ENCODE data around the gene ESR2. TPM values are rescaled to one million over a fixed set of nuclear protein-coding genes. Genes with fewer than 3 reads are reported as not detected.

Gene ESR2
- total RNA-seq, 4 donors from 2014 or later, result 1.4 to 1.6 (median 1.5) TPM

DNA sequence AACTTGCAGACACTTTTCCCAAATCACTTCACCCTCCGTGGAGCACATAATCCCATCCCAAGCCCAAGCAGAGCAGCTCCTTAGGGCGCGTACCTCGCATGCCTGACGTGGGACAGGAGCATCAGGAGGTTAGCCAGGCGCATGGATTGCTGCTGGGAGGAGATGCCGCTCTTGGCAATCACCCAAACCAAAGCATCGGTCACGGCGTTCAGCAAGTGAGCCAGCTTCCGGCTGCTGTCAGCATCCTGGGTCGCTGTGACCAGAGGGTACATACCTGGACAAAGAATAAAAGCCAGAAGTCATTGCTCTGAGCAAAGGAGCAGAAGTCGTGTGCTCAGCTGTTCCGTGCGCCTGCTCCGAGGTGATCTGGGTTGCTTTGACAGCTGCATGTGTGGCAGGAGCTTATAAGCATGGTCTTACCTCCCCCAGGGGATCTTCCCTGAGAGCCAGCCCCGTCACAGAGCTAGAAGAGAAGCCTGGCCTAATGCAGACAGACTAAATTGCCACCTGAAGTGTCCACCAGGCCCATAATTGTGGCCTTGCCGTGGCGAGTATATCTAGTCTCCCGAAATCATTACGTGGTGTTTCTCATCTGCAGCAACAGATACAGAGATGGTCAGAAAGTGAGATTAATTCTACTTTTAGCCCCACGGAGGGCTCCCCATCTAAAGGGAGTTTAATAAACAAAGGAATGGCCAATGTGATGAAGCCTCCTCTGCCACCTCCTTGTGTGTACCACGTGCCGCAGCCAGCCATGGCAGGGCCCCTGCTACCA lies 59.1 kb downstream of the ESR2 start:
- ATAC-seq (ENCODE audit: low FRiP score), result no peak
- DNase-seq (ENCODE audit: low spot score), result no peak
- TF ChIP-seq, protein P1, sequence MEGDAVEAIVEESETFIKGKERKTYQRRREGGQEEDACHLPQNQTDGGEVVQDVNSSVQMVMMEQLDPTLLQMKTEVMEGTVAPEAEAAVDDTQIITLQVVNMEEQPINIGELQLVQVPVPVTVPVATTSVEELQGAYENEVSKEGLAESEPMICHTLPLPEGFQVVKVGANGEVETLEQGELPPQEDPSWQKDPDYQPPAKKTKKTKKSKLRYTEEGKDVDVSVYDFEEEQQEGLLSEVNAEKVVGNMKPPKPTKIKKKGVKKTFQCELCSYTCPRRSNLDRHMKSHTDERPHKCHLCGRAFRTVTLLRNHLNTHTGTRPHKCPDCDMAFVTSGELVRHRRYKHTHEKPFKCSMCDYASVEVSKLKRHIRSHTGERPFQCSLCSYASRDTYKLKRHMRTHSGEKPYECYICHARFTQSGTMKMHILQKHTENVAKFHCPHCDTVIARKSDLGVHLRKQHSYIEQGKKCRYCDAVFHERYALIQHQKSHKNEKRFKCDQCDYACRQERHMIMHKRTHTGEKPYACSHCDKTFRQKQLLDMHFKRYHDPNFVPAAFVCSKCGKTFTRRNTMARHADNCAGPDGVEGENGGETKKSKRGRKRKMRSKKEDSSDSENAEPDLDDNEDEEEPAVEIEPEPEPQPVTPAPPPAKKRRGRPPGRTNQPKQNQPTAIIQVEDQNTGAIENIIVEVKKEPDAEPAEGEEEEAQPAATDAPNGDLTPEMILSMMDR (IDR thresholded peaks at IDR 0.05), result no peak

DNA sequence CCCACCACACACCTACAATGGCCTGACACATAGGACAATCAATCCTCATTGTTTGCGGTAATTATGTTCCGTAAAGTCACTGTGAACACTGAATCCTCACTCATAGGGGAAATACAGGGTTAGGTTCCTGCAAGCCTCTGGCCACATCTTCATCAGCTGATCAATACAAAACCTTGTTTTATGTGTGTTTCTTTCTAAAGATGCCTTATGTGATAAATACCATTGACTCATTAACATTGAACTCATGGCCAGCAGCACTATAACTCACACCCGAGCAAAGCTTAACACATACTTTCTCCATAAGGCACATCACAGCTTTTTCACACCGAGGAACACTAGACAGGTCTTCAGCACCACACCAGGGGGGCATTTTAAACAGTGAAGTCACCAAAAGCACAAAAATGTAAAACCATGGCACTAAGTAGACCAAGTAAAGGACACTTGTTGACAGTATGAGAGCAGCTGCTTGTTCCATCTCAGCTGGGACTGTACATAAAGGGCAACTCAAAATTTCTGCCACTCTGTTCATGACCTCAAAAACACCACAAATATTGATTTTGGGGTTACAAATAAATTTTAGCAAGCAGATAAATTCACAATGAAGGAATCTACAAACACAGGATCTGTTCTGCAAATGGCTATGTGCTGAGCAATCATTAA lies 60.5 kb downstream of the ESR2 start:
- TF ChIP-seq, protein P1 (IDR thresholded peaks at IDR 0.05), result no peak
- DNase-seq (ENCODE audit: low spot score) (no peak), ATAC-seq (ENCODE audit: low FRiP score) (no peak)

DNA sequence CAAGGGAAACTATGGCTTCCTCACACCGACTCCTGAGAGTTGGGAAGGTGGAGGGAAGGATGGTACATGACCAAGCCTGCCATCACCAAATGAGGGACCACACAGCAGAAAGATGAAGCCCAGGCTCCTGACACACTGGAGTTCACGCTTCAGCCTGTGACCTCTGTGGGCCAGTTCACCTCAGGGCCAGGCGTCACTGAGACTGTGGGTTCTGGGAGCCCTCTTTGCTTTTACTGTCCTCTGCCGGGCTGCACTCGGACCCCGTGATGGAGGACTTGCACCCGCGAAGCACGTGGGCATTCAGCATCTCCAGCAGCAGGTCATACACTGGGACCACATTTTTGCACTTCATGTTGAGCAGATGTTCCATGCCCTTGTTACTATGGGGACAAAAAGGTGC lies 61.2 kb downstream of the ESR2 start:
- no peak for DNase-seq (ENCODE audit: low spot score)
- no peak for ATAC-seq (ENCODE audit: low FRiP score)
- TF ChIP-seq, protein P1 (IDR thresholded peaks at IDR 0.05), result no peak

DNA sequence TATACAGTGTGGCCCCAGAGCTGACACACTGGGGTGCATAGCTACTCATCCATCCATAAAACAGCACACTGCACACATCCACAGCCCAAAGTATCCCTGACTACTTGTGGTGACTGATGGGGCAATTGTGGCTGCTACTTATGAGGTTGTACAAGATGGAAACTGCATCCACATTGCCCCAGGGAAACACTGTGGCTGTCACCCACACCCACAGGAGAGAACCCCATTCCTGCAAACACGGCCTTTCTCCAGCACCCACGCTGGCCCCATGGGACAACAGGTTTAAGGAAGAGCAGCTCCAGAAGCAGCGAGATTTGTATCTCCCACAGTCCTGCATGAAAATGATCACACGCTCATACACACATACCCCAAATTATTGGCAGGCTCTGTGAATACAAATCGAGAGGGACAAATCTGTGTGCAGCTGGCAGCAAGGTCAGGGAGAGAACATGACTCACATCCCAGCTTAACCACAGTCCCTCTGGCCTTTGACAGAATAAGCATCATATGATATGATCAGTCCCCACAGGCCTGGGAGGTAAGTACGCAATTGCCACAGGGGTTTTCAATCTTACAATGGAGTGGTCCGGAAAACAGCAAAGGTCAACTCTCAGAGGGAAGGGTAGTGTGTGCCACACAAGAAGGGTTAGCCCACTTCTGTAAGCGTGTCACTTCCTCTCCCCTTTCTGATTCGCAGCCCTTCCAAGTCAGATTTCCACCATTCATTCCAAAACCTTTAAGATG lies 61.9 kb downstream of the ESR2 start:
- TF ChIP-seq, protein P1 (IDR thresholded peaks at IDR 0.05), result no peak
- no peak for DNase-seq (ENCODE audit: low spot score)

DNA sequence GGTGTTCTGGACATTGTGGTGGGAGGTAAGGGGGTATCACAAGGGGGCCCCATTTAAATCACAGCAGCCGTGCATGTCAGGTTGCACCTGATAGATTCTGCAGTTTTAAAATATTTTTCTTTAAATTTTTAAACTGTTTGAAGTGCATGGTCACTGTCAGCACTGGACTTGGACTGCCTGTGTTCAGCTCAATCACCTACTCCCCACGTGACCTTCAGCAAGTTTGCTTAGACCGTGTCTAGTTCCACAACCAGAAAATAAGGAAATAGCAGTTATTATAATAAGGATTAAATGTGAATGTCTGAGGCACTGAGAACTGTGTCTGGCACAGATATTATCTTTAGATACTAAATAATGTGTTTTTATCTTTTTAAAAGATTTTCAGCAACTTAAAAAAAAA lies 64.7 kb downstream of the ESR2 start:
- TF ChIP-seq, protein P1 (IDR thresholded peaks at IDR 0.05), result no peak
- ATAC-seq (ENCODE audit: low FRiP score), result no peak
- DNase-seq (ENCODE audit: low spot score), result no peak

More for the DNA sequence above, 61.9 kb downstream of the ESR2 start:
- no peak for ATAC-seq (ENCODE audit: low FRiP score)

DNA sequence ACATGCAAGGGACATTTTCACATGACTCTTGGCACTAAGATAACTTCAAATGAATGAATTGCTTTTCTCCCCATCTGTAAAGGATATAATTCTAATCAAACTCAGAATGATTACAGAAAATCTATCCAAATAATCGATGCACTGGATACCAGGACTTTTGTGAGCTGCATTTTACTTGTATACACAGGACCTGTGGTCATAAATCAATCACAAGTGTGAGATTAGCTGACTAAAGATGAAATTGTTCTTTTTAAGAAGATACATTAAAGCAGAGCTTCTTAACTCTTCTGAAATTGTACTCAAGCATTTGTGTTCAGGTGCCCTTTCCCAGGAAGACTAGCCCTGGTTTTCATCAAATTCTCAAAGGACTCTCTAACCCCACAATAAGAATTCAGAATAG lies 66.3 kb downstream of the ESR2 start:
- DNase-seq (ENCODE audit: low spot score) (no peak), ATAC-seq (ENCODE audit: low FRiP score) (no peak)
- TF ChIP-seq, protein P1 (IDR thresholded peaks at IDR 0.05), result no peak

Measured in omental fat pad (tissue), 4 donors.